22Rv1 (cell line): ENCODE results near the gene B4GALT2.

ENCODE experiments used
- H3K27ac ChIP-seq: fragments of 450-650 bp; 2 replicates; pipeline ENCODE4 v1.5.1; 2017
- CTCF ChIP-seq: fragments of 450-650 bp; IDR thresholded peaks from 2 replicates; pipeline ENCODE4 v1.5.1; 2017; ENCODE audit warnings: mild to moderate bottlenecking
- ZFX ChIP-seq: fragments of 450-650 bp; IDR thresholded peaks from 2 replicates; pipeline ENCODE4 v1.6.1; 2017; ENCODE audit warnings: antibody characterized with exemption, borderline replicate concordance

B4GALT2 gene

GRCh38 chr1:43947874-43948437 is 31.1 kb upstream of the B4GALT2 start:
- H3K27ac ChIP-seq, result 0 out of 2 replicates have a peak overlapping the region, but pooled peaks have one; percentile 78
- no peak for TF ChIP-seq ZFX
- no peak for TF ChIP-seq CTCF

- no peak for TF ChIP-seq CTCF
- TF ChIP-seq ZFX, result no peak
- H3K27ac ChIP-seq, result no peak overlapping the region
These were observed 29.3 kb upstream of the B4GALT2 start for GRCh38 chr1:43949678-43950077.

- TF ChIP-seq CTCF, result no peak
- no peak for TF ChIP-seq ZFX
- H3K27ac ChIP-seq, result no peak overlapping the region
These were observed 27.7 kb upstream of the B4GALT2 start for GRCh38 chr1:43951021-43951985.

GRCh38 chr1:43952731-43953346 is 26.2 kb upstream of the B4GALT2 start:
- no peak for TF ChIP-seq ZFX
- no peak for TF ChIP-seq CTCF
- no peak overlapping the region for H3K27ac ChIP-seq

GRCh38 chr1:43953361-43953760 is 25.6 kb upstream of the B4GALT2 start:
- TF ChIP-seq CTCF (no peak), ZFX (no peak)
- no peak overlapping the region for H3K27ac ChIP-seq

GRCh38 chr1:43954036-43954435 is 25.0 kb upstream of the B4GALT2 start:
- no peak for TF ChIP-seq ZFX
- no peak for TF ChIP-seq CTCF
- H3K27ac ChIP-seq, result no peak overlapping the region

- TF ChIP-seq ZFX (no peak), CTCF (no peak)
- no peak overlapping the region for H3K27ac ChIP-seq
These were observed 22.8 kb upstream of the B4GALT2 start for GRCh38 chr1:43956234-43956633.
